H1 (cell line): ENCODE results near the gene PPIL6. TPM values are rescaled to one million over a fixed set of nuclear protein-coding genes. Genes with fewer than 3 reads are reported as not detected.

Source experiments
- CEBPB ChIP-seq: IDR thresholded peaks from 2 replicates; pipeline ENCODE4 v1.6.1; 2012; ENCODE audit warnings: low read depth, low read length
- GTF2F1 ChIP-seq: IDR thresholded peaks from 2 replicates; pipeline ENCODE4 v1.6.1; 2012; ENCODE audit warnings: low read depth, low read length, improper control_type of control experiment, borderline replicate concordance
- JUN ChIP-seq: IDR thresholded peaks from 2 replicates; pipeline ENCODE4 v1.6.1; 2011; ENCODE audit warnings: low read depth, mild to moderate bottlenecking, improper control_type of control experiment, low read length
- POLR2AphosphoS5 ChIP-seq: IDR thresholded peaks from 2 replicates; pipeline ENCODE4 v1.6.1; 2011; ENCODE audit warnings: low read depth, low read length
- RNF2 ChIP-seq: fragments of 200-900, 300-1000 bp; sonication (generic); IDR thresholded peaks from 2 replicates; pipeline ENCODE4 v1.7.1; 2016; ENCODE audit warnings: borderline replicate concordance, low read depth, mild to moderate bottlenecking, antibody characterized with exemption, low read length; ENCODE audit not compliant: poor library complexity, severe bottlenecking; ENCODE audit errors: missing control alignments
- SAP30 ChIP-seq: fragments of 300-600 bp; sonication (generic); IDR thresholded peaks from 2 replicates; pipeline ENCODE4 v1.7.1; 2012; ENCODE audit warnings: low read length, moderate library complexity, mild to moderate bottlenecking, inconsistent platforms; ENCODE audit not compliant: insufficient read depth, insufficient replicate concordance
- polyA plus RNA-seq, 7 experiments: library from polyadenylated mRNA; depleted of rRNA in 3 of 7; stranded (reverse) in 5 of 7; unstranded in 2 of 7; fragments of >200 nt in 5 of 7; fragments of 200-250 nt in 2 of 7; gene quantifications; 1 replicate in 5 of 7; 2 replicates in 1 of 7; 4 replicates in 1 of 7; pipeline versions ENCODE4 v1.2.1 to v1.2.3, GENCODE V29; 2011 to 2013; ENCODE audit warnings: missing spikeins in 2 of 7, mixed read lengths in 2 of 7
- total RNA-seq: library from RNA; stranded (reverse); fragmentation: NEBNext Ultra II Directional; extraction: Animal tissue kit (Norgen Biotek cat#: 25700); gene quantifications from 2 replicates; pipeline ENCODE4 v1.2.1, GENCODE V29; 2021
- TF ChIP-seq, protein P1 (sequence below): fragments of 300-600 bp; sonication (generic); IDR thresholded peaks from 2 replicates; pipeline ENCODE4 v1.7.1; 2012; ENCODE audit warnings: low read length, moderate library complexity, mild to moderate bottlenecking, inconsistent platforms; ENCODE audit not compliant: insufficient replicate concordance
- TF ChIP-seq, protein P2 (sequence below): IDR thresholded peaks from 2 replicates; pipeline ENCODE4 v1.6.1; 2012; ENCODE audit warnings: low read length, inconsistent platforms

PPIL6 gene
- total and polyA plus RNA-seq, 2 of the 8 experiments (the other 6 are each of a cell fraction or from before 2014, with no cell fraction given): 0.42 to 1.3 TPM

GRCh38 chr6:109396046-109396718 is 44.2 kb downstream of the PPIL6 start (continued):
- TF ChIP-seq, protein P1, sequence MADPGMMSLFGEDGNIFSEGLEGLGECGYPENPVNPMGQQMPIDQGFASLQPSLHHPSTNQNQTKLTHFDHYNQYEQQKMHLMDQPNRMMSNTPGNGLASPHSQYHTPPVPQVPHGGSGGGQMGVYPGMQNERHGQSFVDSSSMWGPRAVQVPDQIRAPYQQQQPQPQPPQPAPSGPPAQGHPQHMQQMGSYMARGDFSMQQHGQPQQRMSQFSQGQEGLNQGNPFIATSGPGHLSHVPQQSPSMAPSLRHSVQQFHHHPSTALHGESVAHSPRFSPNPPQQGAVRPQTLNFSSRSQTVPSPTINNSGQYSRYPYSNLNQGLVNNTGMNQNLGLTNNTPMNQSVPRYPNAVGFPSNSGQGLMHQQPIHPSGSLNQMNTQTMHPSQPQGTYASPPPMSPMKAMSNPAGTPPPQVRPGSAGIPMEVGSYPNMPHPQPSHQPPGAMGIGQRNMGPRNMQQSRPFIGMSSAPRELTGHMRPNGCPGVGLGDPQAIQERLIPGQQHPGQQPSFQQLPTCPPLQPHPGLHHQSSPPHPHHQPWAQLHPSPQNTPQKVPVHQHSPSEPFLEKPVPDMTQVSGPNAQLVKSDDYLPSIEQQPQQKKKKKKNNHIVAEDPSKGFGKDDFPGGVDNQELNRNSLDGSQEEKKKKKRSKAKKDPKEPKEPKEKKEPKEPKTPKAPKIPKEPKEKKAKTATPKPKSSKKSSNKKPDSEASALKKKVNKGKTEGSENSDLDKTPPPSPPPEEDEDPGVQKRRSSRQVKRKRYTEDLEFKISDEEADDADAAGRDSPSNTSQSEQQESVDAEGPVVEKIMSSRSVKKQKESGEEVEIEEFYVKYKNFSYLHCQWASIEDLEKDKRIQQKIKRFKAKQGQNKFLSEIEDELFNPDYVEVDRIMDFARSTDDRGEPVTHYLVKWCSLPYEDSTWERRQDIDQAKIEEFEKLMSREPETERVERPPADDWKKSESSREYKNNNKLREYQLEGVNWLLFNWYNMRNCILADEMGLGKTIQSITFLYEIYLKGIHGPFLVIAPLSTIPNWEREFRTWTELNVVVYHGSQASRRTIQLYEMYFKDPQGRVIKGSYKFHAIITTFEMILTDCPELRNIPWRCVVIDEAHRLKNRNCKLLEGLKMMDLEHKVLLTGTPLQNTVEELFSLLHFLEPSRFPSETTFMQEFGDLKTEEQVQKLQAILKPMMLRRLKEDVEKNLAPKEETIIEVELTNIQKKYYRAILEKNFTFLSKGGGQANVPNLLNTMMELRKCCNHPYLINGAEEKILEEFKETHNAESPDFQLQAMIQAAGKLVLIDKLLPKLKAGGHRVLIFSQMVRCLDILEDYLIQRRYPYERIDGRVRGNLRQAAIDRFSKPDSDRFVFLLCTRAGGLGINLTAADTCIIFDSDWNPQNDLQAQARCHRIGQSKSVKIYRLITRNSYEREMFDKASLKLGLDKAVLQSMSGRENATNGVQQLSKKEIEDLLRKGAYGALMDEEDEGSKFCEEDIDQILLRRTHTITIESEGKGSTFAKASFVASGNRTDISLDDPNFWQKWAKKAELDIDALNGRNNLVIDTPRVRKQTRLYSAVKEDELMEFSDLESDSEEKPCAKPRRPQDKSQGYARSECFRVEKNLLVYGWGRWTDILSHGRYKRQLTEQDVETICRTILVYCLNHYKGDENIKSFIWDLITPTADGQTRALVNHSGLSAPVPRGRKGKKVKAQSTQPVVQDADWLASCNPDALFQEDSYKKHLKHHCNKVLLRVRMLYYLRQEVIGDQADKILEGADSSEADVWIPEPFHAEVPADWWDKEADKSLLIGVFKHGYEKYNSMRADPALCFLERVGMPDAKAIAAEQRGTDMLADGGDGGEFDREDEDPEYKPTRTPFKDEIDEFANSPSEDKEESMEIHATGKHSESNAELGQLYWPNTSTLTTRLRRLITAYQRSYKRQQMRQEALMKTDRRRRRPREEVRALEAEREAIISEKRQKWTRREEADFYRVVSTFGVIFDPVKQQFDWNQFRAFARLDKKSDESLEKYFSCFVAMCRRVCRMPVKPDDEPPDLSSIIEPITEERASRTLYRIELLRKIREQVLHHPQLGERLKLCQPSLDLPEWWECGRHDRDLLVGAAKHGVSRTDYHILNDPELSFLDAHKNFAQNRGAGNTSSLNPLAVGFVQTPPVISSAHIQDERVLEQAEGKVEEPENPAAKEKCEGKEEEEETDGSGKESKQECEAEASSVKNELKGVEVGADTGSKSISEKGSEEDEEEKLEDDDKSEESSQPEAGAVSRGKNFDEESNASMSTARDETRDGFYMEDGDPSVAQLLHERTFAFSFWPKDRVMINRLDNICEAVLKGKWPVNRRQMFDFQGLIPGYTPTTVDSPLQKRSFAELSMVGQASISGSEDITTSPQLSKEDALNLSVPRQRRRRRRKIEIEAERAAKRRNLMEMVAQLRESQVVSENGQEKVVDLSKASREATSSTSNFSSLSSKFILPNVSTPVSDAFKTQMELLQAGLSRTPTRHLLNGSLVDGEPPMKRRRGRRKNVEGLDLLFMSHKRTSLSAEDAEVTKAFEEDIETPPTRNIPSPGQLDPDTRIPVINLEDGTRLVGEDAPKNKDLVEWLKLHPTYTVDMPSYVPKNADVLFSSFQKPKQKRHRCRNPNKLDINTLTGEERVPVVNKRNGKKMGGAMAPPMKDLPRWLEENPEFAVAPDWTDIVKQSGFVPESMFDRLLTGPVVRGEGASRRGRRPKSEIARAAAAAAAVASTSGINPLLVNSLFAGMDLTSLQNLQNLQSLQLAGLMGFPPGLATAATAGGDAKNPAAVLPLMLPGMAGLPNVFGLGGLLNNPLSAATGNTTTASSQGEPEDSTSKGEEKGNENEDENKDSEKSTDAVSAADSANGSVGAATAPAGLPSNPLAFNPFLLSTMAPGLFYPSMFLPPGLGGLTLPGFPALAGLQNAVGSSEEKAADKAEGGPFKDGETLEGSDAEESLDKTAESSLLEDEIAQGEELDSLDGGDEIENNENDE: no peak
- TF ChIP-seq SAP30 (no peak), GTF2F1 (no peak), POLR2AphosphoS5 (no peak), JUN (no peak), CEBPB (no peak), RNF2 (no peak)
- TF ChIP-seq, protein P2, sequence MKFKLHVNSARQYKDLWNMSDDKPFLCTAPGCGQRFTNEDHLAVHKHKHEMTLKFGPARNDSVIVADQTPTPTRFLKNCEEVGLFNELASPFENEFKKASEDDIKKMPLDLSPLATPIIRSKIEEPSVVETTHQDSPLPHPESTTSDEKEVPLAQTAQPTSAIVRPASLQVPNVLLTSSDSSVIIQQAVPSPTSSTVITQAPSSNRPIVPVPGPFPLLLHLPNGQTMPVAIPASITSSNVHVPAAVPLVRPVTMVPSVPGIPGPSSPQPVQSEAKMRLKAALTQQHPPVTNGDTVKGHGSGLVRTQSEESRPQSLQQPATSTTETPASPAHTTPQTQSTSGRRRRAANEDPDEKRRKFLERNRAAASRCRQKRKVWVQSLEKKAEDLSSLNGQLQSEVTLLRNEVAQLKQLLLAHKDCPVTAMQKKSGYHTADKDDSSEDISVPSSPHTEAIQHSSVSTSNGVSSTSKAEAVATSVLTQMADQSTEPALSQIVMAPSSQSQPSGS: no peak
